ENCODE data around the gene STAC3. TPM values are rescaled to one million over a fixed set of nuclear protein-coding genes. Genes with fewer than 3 reads are reported as not detected.
A peak's percentile ranks its signal among the peaks of the same experiment; 100 is the strongest.

STAC3 gene
- total RNA-seq, 1 experiment from 2014 or later: 3.3 TPM

- ChIA-PET CTCF (interaction anchor here (1.0 to 2.5 kb wide), 2 partner anchors 20 to 47 kb away, joined by 6 to 9 read pairs; no protein-coding TSS in a partner anchor), POLR2A (no interaction called here)
- no peak overlapping the region for H3K4me3 Mint-ChIP-seq
- no peak overlapping the region for H3K27ac Mint-ChIP-seq
- H3K27me3 Mint-ChIP-seq (ENCODE audit: low read depth): no peaks in the 10 kb centered on the region
- ATAC-seq (no peak), DNase-seq (ENCODE audit: low spot score) (no peak)
- H3K9me3 Mint-ChIP-seq: peaks cover 5% of the 10 kb centered on the region; the same call in 1 of the 2 replicates
- TF ChIP-seq, protein P1, sequence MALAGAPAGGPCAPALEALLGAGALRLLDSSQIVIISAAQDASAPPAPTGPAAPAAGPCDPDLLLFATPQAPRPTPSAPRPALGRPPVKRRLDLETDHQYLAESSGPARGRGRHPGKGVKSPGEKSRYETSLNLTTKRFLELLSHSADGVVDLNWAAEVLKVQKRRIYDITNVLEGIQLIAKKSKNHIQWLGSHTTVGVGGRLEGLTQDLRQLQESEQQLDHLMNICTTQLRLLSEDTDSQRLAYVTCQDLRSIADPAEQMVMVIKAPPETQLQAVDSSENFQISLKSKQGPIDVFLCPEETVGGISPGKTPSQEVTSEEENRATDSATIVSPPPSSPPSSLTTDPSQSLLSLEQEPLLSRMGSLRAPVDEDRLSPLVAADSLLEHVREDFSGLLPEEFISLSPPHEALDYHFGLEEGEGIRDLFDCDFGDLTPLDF (CRISPR knock-in tag; IDR thresholded peaks at IDR 0.05): no peak
- no peak for TF ChIP-seq TCF7 (CRISPR knock-in tag; IDR thresholded peaks at IDR 0.05; ENCODE audit: low read depth)
- no peak for TF ChIP-seq RORB (CRISPR knock-in tag; IDR thresholded peaks at IDR 0.05)
- TF ChIP-seq GRHL2 (CRISPR knock-in tag; IDR thresholded peaks at IDR 0.05; ENCODE audit: insufficient replicate concordance, severe bottlenecking): no peak
- TF ChIP-seq TEAD4 (CRISPR knock-in tag; IDR thresholded peaks at IDR 0.05): no peak
- TF ChIP-seq ZNF232 (CRISPR knock-in tag; IDR thresholded peaks at IDR 0.05): no peak
- TF ChIP-seq TEAD1 (CRISPR knock-in tag; IDR thresholded peaks at IDR 0.05): no peak
- TF ChIP-seq, protein P2, sequence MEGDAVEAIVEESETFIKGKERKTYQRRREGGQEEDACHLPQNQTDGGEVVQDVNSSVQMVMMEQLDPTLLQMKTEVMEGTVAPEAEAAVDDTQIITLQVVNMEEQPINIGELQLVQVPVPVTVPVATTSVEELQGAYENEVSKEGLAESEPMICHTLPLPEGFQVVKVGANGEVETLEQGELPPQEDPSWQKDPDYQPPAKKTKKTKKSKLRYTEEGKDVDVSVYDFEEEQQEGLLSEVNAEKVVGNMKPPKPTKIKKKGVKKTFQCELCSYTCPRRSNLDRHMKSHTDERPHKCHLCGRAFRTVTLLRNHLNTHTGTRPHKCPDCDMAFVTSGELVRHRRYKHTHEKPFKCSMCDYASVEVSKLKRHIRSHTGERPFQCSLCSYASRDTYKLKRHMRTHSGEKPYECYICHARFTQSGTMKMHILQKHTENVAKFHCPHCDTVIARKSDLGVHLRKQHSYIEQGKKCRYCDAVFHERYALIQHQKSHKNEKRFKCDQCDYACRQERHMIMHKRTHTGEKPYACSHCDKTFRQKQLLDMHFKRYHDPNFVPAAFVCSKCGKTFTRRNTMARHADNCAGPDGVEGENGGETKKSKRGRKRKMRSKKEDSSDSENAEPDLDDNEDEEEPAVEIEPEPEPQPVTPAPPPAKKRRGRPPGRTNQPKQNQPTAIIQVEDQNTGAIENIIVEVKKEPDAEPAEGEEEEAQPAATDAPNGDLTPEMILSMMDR (IDR thresholded peaks at IDR 0.05): no peak
- TF ChIP-seq, protein P3, sequence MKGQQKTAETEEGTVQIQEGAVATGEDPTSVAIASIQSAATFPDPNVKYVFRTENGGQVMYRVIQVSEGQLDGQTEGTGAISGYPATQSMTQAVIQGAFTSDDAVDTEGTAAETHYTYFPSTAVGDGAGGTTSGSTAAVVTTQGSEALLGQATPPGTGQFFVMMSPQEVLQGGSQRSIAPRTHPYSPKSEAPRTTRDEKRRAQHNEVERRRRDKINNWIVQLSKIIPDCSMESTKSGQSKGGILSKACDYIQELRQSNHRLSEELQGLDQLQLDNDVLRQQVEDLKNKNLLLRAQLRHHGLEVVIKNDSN (CRISPR knock-in tag; IDR thresholded peaks at IDR 0.05): no peak
- peaks cover 68% of the 10 kb centered on the region for H3K36me3 Mint-ChIP-seq
- no peaks in the 10 kb centered on the region for H3K4me1 Mint-ChIP-seq
Observed at GRCh38 chr12:57195611-57196371, 55.2 kb downstream of the STAC3 start.

DNA sequence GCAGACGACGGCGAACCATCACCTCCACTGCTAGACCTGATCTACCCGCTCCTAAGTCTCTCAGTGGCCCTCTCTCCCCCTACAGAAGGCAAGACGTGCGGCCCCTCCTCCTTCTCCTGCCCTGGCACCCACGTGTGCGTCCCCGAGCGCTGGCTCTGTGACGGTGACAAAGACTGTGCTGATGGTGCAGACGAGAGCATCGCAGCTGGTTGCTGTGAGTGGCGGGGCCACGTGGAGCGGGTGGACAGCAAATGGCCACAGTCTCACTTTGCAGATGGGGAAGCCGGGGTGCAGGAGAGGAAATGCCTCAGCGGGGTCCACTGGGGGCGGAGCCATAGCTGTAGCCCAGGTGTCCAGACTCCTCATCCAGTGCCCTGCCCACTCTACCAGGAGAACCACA lies 55.8 kb downstream of the STAC3 start:
- peaks cover 5% of the 10 kb centered on the region; the same call in 1 of the 2 replicates for H3K9me3 Mint-ChIP-seq
- DNase-seq (ENCODE audit: low spot score): no peak
- no peaks in the 10 kb centered on the region for H3K4me1 Mint-ChIP-seq
- H3K36me3 Mint-ChIP-seq: peaks cover 70% of the 10 kb centered on the region
- H3K4me3 Mint-ChIP-seq: no peak overlapping the region
- ChIA-PET POLR2A (no interaction called here), CTCF (interaction anchor here (1.0 kb wide), 1 partner anchor 48 kb away, joined by 6 read pairs; no protein-coding TSS in a partner anchor)
- ATAC-seq: no peak
- no peak overlapping the region for H3K27ac Mint-ChIP-seq
- no peaks in the 10 kb centered on the region for H3K27me3 Mint-ChIP-seq (ENCODE audit: low read depth)
- TF ChIP-seq KAT7 (CRISPR knock-in tag; IDR thresholded peaks at IDR 0.05; ENCODE audit: borderline replicate concordance) (no peak), GRHL2 (CRISPR knock-in tag; IDR thresholded peaks at IDR 0.05; ENCODE audit: insufficient replicate concordance, severe bottlenecking) (no peak), TP53 (CRISPR knock-in tag; IDR thresholded peaks at IDR 0.05) (no peak)

GRCh38 chr12:57194253-57194652 lies 56.7 kb downstream of the STAC3 start:
- H3K27me3 Mint-ChIP-seq (ENCODE audit: low read depth): no peaks in the 10 kb centered on the region
- H3K4me1 Mint-ChIP-seq: no peaks in the 10 kb centered on the region
- peak overlapping the region; percentile 53; the same call in 1 of the 2 replicates for H3K27ac Mint-ChIP-seq
- TF ChIP-seq RORB (CRISPR knock-in tag; IDR thresholded peaks at IDR 0.05): no peak
- TF ChIP-seq, protein P4, sequence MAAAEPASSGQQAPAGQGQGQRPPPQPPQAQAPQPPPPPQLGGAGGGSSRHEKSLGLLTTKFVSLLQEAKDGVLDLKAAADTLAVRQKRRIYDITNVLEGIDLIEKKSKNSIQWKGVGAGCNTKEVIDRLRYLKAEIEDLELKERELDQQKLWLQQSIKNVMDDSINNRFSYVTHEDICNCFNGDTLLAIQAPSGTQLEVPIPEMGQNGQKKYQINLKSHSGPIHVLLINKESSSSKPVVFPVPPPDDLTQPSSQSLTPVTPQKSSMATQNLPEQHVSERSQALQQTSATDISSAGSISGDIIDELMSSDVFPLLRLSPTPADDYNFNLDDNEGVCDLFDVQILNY (CRISPR knock-in tag; IDR thresholded peaks at IDR 0.05): no peak
- no peak for TF ChIP-seq ZNF317 (CRISPR knock-in tag; IDR thresholded peaks at IDR 0.05; ENCODE audit: borderline replicate concordance, low read depth)
- TF ChIP-seq ZNF232 (CRISPR knock-in tag; IDR thresholded peaks at IDR 0.05): no peak
- TF ChIP-seq ESRRA (CRISPR knock-in tag; IDR thresholded peaks at IDR 0.05; ENCODE audit: borderline replicate concordance): no peak
- TF ChIP-seq ZNF121 (CRISPR knock-in tag; IDR thresholded peaks at IDR 0.05): no peak
- no peak for TF ChIP-seq ZNF138 (CRISPR knock-in tag; conservative IDR thresholded peaks at IDR 0.05)
- TF ChIP-seq, protein P5, sequence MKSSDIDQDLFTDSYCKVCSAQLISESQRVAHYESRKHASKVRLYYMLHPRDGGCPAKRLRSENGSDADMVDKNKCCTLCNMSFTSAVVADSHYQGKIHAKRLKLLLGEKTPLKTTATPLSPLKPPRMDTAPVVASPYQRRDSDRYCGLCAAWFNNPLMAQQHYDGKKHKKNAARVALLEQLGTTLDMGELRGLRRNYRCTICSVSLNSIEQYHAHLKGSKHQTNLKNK (CRISPR knock-in tag; IDR thresholded peaks at IDR 0.05): no peak
- TF ChIP-seq, protein P6, sequence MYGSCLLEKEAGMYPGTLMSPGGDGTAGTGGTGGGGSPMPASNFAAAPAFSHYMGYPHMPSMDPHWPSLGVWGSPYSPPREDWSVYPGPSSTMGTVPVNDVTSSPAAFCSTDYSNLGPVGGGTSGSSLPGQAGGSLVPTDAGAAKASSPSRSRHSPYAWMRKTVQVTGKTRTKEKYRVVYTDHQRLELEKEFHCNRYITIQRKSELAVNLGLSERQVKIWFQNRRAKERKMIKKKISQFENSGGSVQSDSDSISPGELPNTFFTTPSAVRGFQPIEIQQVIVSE (CRISPR knock-in tag; IDR thresholded peaks at IDR 0.05; ENCODE audit: borderline replicate concordance): no peak
- DNase-seq (ENCODE audit: low spot score) (no peak), ATAC-seq (no peak)
- H3K9me3 Mint-ChIP-seq: peaks cover 5% of the 10 kb centered on the region; the same call in 1 of the 2 replicates
- ChIA-PET CTCF (no interaction called here), POLR2A (no interaction called here)
- H3K4me3 Mint-ChIP-seq: no peak overlapping the region
- peaks cover 71% of the 10 kb centered on the region for H3K36me3 Mint-ChIP-seq
